ENCODE results near the gene NEK3. TPM values are rescaled to one million over a fixed set of nuclear protein-coding genes. Genes with fewer than 3 reads are reported as not detected.
"Not testable (repeated sequence)": the region's sequence is repeated elsewhere in the genome, so short reads cannot be mapped to it uniquely, and the experiment has no call there.

NEK3 gene
- total RNA-seq, 4 donors from 2014 or later = 4.7 to 9.1 (median 6.4) TPM

GRCh38 chr13:52187029-52187423 lies 27.6 kb upstream of the NEK3 start:
- Histone ChIP-seq H3K27ac (peak overlapping the region in 2 of 4 donors; percentile 18 to 23), H3K27me3 (no peaks in the 10 kb centered on the region), H3K36me3 (peaks cover 0 to 33% of the 10 kb centered on the region in 2 donors), H3K4me1 (peaks cover 2 to 9% of the 10 kb centered on the region in 2 donors), H3K4me3 (no peak overlapping the region), H3K9me3 (no peaks in the 10 kb centered on the region)
- TF ChIP-seq POLR2A (IDR thresholded peaks at IDR 0.05) = no peak
- TF ChIP-seq CTCF (IDR thresholded peaks at IDR 0.05 in 4 of 5, conservative IDR thresholded peaks at IDR 0.05 in 1 of 5) = no peak
- ATAC-seq (no peak), DNase-seq (no peak)
- in situ Hi-C loops (cut with MboI; ENCODE audit: low sequenced_read_pairs in 4 of 4) = loop anchor here in 3 of 4 donors (25.0 kb wide), 2 partner anchors 250 to 475 kb away; partner anchors contain the start of gene SUGT1 (in 1 of the 3)
- intact Hi-C loops (cut with DNase I; ENCODE audit: low total_unique reads) = no loop called here

GRCh38 chr13:52181316-52181954 lies 22.0 kb upstream of the NEK3 start:
- DNase-seq; ATAC-seq; H3K4me1 ChIP-seq; H3K4me3 ChIP-seq; H3K9me3 ChIP-seq; intact Hi-C loops (cut with DNase I; ENCODE audit: low total_unique reads); H3K27me3 ChIP-seq: not testable (repeated sequence)
- Histone ChIP-seq H3K36me3 (peaks cover 0 to 44% of the 10 kb centered on the region in 2 donors), H3K27ac (peak overlapping the region in 1 of 4 donors; percentile 39)
- in situ Hi-C loops (cut with MboI; ENCODE audit: low sequenced_read_pairs in 4 of 4) = loop anchor here in 3 of 4 donors (25.0 kb wide), 2 partner anchors 256 to 481 kb away; partner anchors contain the start of gene SUGT1 (in 1 of the 3)

GRCh38 chr13:52179925-52180324 lies 20.5 kb upstream of the NEK3 start:
- intact Hi-C loops (cut with DNase I; ENCODE audit: low total_unique reads) = no loop called here
- Histone ChIP-seq H3K36me3 (peaks cover 0 to 43% of the 10 kb centered on the region in 2 donors), H3K27ac (no peak overlapping the region), H3K9me3 (no peaks in the 10 kb centered on the region), H3K4me3 (no peak overlapping the region), H3K4me1 (no peaks in the 10 kb centered on the region), H3K27me3 (no peaks in the 10 kb centered on the region)
- no peak for TF ChIP-seq POLR2A (IDR thresholded peaks at IDR 0.05)
- no peak for TF ChIP-seq CTCF (IDR thresholded peaks at IDR 0.05 in 4 of 5, conservative IDR thresholded peaks at IDR 0.05 in 1 of 5)
- DNase-seq (no peak), ATAC-seq (no peak)
- in situ Hi-C loops (cut with MboI; ENCODE audit: low sequenced_read_pairs in 4 of 4) = loop anchor here in 3 of 4 donors (25.0 kb wide), 2 partner anchors 257 to 482 kb away; partner anchors contain the start of gene SUGT1 (in 1 of the 3)

- ATAC-seq = no peak
- in situ Hi-C loops (cut with MboI; ENCODE audit: low sequenced_read_pairs in 4 of 4) = loop anchor here in 3 of 4 donors (25.0 kb wide), 2 partner anchors 260 to 485 kb away; partner anchors contain the start of gene SUGT1 (in 1 of the 3)
- H3K36me3 ChIP-seq = peaks cover 0 to 34% of the 10 kb centered on the region in 2 donors
These were observed 17.9 kb upstream of the NEK3 start for GRCh38 chr13:52177276-52177675.

GRCh38 chr13:52173970-52174369 lies 14.6 kb upstream of the NEK3 start:
- H3K4me3 ChIP-seq; ATAC-seq; in situ Hi-C loops (cut with MboI; ENCODE audit: low sequenced_read_pairs in 4 of 4); H3K27ac ChIP-seq; intact Hi-C loops (cut with DNase I; ENCODE audit: low total_unique reads); H3K27me3 ChIP-seq; H3K4me1 ChIP-seq; DNase-seq; H3K9me3 ChIP-seq: not testable (repeated sequence)
- H3K36me3 ChIP-seq = peaks cover 0 to 52% of the 10 kb centered on the region in 2 donors

More at GRCh38 chr13:52177276-52177675, 17.9 kb upstream of the NEK3 start:
- Histone ChIP-seq H3K4me1 (no peaks in the 10 kb centered on the region), H3K4me3 (no peak overlapping the region), H3K27me3 (no peaks in the 10 kb centered on the region), H3K27ac (no peak overlapping the region), H3K9me3 (no peaks in the 10 kb centered on the region)
- intact Hi-C loops (cut with DNase I; ENCODE audit: low total_unique reads) = no loop called here
- no peak for TF ChIP-seq CTCF (IDR thresholded peaks at IDR 0.05 in 4 of 5, conservative IDR thresholded peaks at IDR 0.05 in 1 of 5)
- no peak for TF ChIP-seq POLR2A (IDR thresholded peaks at IDR 0.05)
- no peak for DNase-seq
